Ishikawa (cell line): ENCODE results near the gene MVD.

Experiments
- CEBPB ChIP-seq: IDR thresholded peaks from 2 replicates; pipeline ENCODE4 v1.6.1; 2012
- CREB1 ChIP-seq: IDR thresholded peaks from 2 replicates; pipeline ENCODE4 v1.6.1; 2012; ENCODE audit warnings: low read depth
- EGR1 ChIP-seq: IDR thresholded peaks from 2 replicates; pipeline ENCODE4 v1.6.1; 2012
- EP300 ChIP-seq: IDR thresholded peaks from 2 replicates; pipeline ENCODE4 v1.6.1; 2012; ENCODE audit warnings: borderline replicate concordance
- FOXM1 ChIP-seq: IDR thresholded peaks from 2 replicates; pipeline ENCODE4 v1.6.1; 2012; ENCODE audit warnings: low read depth, borderline replicate concordance
- MAX ChIP-seq: IDR thresholded peaks from 2 replicates; pipeline ENCODE4 v1.6.1; 2012
- NFIC ChIP-seq: IDR thresholded peaks from 2 replicates; pipeline ENCODE4 v1.6.1; 2012
- RAD21 ChIP-seq: IDR thresholded peaks from 2 replicates; pipeline ENCODE4 v1.6.1; 2012; ENCODE audit warnings: low read depth
- REST ChIP-seq: IDR thresholded peaks from 2 replicates; pipeline ENCODE4 v1.6.1; 2012; ENCODE audit warnings: low read depth, mild to moderate bottlenecking
- TAF1 ChIP-seq: IDR thresholded peaks from 2 replicates; pipeline ENCODE4 v1.6.1; 2012; ENCODE audit warnings: low read depth, mild to moderate bottlenecking
- TCF12 ChIP-seq: IDR thresholded peaks from 2 replicates; pipeline ENCODE4 v1.6.1; 2012; ENCODE audit warnings: low read depth
- TEAD4 ChIP-seq: IDR thresholded peaks from 2 replicates; pipeline ENCODE4 v1.6.1; 2012
- USF1 ChIP-seq: IDR thresholded peaks from 2 replicates; pipeline ENCODE4 v1.6.1; 2012
- YY1 ChIP-seq: IDR thresholded peaks from 2 replicates; pipeline ENCODE4 v1.6.1; 2012; ENCODE audit warnings: low read depth
- ZBTB7A ChIP-seq: IDR thresholded peaks from 2 replicates; pipeline ENCODE4 v1.6.1; 2012; ENCODE audit warnings: low read depth

The MVD gene

GRCh38 chr16:88645941-88646340, 16.9 kb downstream of the MVD start:
- no peak for TF ChIP-seq TCF12
- no peak for TF ChIP-seq YY1
- TF ChIP-seq TEAD4, result no peak
- TF ChIP-seq EP300, result no peak
- TF ChIP-seq EGR1, result no peak
- no peak for TF ChIP-seq USF1
- TF ChIP-seq FOXM1, result no peak
- TF ChIP-seq ZBTB7A, result no peak
- no peak for TF ChIP-seq RAD21
- no peak for TF ChIP-seq MAX
- no peak for TF ChIP-seq TAF1
- TF ChIP-seq REST, result no peak
- no peak for TF ChIP-seq CREB1
- TF ChIP-seq CEBPB, result no peak
- TF ChIP-seq NFIC, result no peak

- TF ChIP-seq TCF12, result no peak
- TF ChIP-seq ZBTB7A, result no peak
- TF ChIP-seq USF1, result no peak
- no peak for TF ChIP-seq REST
- no peak for TF ChIP-seq TAF1
- TF ChIP-seq CEBPB, result no peak
- no peak for TF ChIP-seq EP300
- TF ChIP-seq YY1, result no peak
- no peak for TF ChIP-seq EGR1
Measured at GRCh38 chr16:88645455-88645854, 17.4 kb downstream of the MVD start.

- TF ChIP-seq MAX (no peak), EP300 (no peak), TCF12 (no peak), REST (no peak), USF1 (no peak), FOXM1 (no peak), NFIC (no peak), RAD21 (no peak), CREB1 (no peak), CEBPB (no peak), TEAD4 (no peak), EGR1 (no peak), YY1 (no peak)
Measured at GRCh38 chr16:88643644-88643932, 19.3 kb downstream of the MVD start.

- TF ChIP-seq CEBPB (no peak), MAX (no peak), EGR1 (no peak), FOXM1 (no peak), TEAD4 (no peak), RAD21 (no peak), CREB1 (no peak), USF1 (no peak), ZBTB7A (no peak), TAF1 (no peak), TCF12 (no peak), REST (no peak)
Measured at GRCh38 chr16:88642881-88643643, 19.8 kb downstream of the MVD start.
